ENCODE measurements around the gene LASP1. TPM values are rescaled to one million over a fixed set of nuclear protein-coding genes. Genes with fewer than 3 reads are reported as not detected.

The LASP1 gene
- polyA plus RNA-seq, 1 donor (not counting 4 experiments of a cell fraction or from before 2014, with no cell fraction given): 88.1 TPM

GRCh38 chr17:38915639-38915995 lies 45.8 kb downstream of the LASP1 start:
- H3K27ac ChIP-seq (ENCODE audit: control insufficient read depth, insufficient read depth, low read length): no peak overlapping the region
- H3K9me3 ChIP-seq (ENCODE audit: control insufficient read depth, low read depth, low read length): no peaks in the 10 kb centered on the region
- TF ChIP-seq EZH2 (IDR thresholded peaks at IDR 0.05; ENCODE audit: low read length) (no peak), CTCF (optimal IDR thresholded peaks at IDR 0.05 in 1 of 3, IDR thresholded peaks at IDR 0.05 in 1 of 3, conservative IDR thresholded peaks at IDR 0.05 in 1 of 3; ENCODE audit: extremely low read depth in 1 of 3, insufficient read depth in 2 of 3, low read length in 3 of 3) (no peak)
- no peaks in the 10 kb centered on the region for H3K9me1 ChIP-seq (ENCODE audit: control insufficient read depth, extremely low read depth, insufficient read depth, low read length)
- H3K27me3 ChIP-seq (ENCODE audit: control insufficient read depth, extremely low read depth, insufficient read depth, low read length): no peaks in the 10 kb centered on the region
- no peak overlapping the region for H3K4me3 ChIP-seq (ENCODE audit: control insufficient read depth in 2 of 3, extremely low read depth in 1 of 3, insufficient read depth in 2 of 3, low read depth in 1 of 3, low read length in 3 of 3)
- no peak overlapping the region for H2AFZ ChIP-seq (ENCODE audit: control insufficient read depth, low read length)
- dilution Hi-C loops (cut with MboI; ENCODE audit: extremely low pct_ligation_motif_present, low sequenced_read_pairs): no loop called here
- H3K36me3 ChIP-seq (ENCODE audit: control insufficient read depth in 2 of 2, extremely low read depth in 1 of 2, insufficient read depth in 2 of 2, low read length in 2 of 2): peaks cover 58 to 59% of the 10 kb centered on the region in 2 experiments
- no peak overlapping the region for H3K4me2 ChIP-seq (ENCODE audit: control insufficient read depth, extremely low read depth, insufficient read depth, low read depth, low read length)
- no peak for FAIRE-seq
- no peak overlapping the region for H3K9ac ChIP-seq (ENCODE audit: control insufficient read depth, extremely low read depth, insufficient read depth, low read length)
- no peak for DNase-seq (ENCODE audit: low read depth, low spot score)
- peaks cover 8% of the 10 kb centered on the region for H4K20me1 ChIP-seq (ENCODE audit: control insufficient read depth, extremely low read depth, insufficient read depth, low read length)
- H3K79me2 ChIP-seq (ENCODE audit: control insufficient read depth, insufficient read depth, low read length): peaks cover 18% of the 10 kb centered on the region
- H3K4me1 ChIP-seq (ENCODE audit: control insufficient read depth, extremely low read depth, insufficient read depth, low read length): no peaks in the 10 kb centered on the region

- dilution Hi-C loops (cut with MboI; ENCODE audit: extremely low pct_ligation_motif_present, low sequenced_read_pairs): no loop called here
- Histone ChIP-seq H3K4me2 (ENCODE audit: control insufficient read depth, extremely low read depth, insufficient read depth, low read depth, low read length) (no peak overlapping the region), H3K27me3 (ENCODE audit: control insufficient read depth, extremely low read depth, insufficient read depth, low read length) (no peaks in the 10 kb centered on the region), H3K4me1 (ENCODE audit: control insufficient read depth, extremely low read depth, insufficient read depth, low read length) (no peaks in the 10 kb centered on the region), H3K79me2 (ENCODE audit: control insufficient read depth, insufficient read depth, low read length) (peaks cover 9% of the 10 kb centered on the region), H4K20me1 (ENCODE audit: control insufficient read depth, extremely low read depth, insufficient read depth, low read length) (peaks cover 8% of the 10 kb centered on the region), H3K27ac (ENCODE audit: control insufficient read depth, insufficient read depth, low read length) (no peak overlapping the region), H3K9me1 (ENCODE audit: control insufficient read depth, extremely low read depth, insufficient read depth, low read length) (no peaks in the 10 kb centered on the region), H3K4me3 (ENCODE audit: control insufficient read depth in 2 of 3, extremely low read depth in 1 of 3, insufficient read depth in 2 of 3, low read depth in 1 of 3, low read length in 3 of 3) (no peak overlapping the region), H2AFZ (ENCODE audit: control insufficient read depth, low read length) (no peak overlapping the region), H3K36me3 (ENCODE audit: control insufficient read depth in 2 of 2, extremely low read depth in 1 of 2, insufficient read depth in 2 of 2, low read length in 2 of 2) (peaks cover 57 to 58% of the 10 kb centered on the region in 2 experiments), H3K9me3 (ENCODE audit: control insufficient read depth, low read depth, low read length) (no peaks in the 10 kb centered on the region), H3K9ac (ENCODE audit: control insufficient read depth, extremely low read depth, insufficient read depth, low read length) (no peak overlapping the region)
- DNase-seq (ENCODE audit: low read depth, low spot score) (no peak), FAIRE-seq (no peak)
- no peak for TF ChIP-seq EZH2 (IDR thresholded peaks at IDR 0.05; ENCODE audit: low read length)
- no peak for TF ChIP-seq CTCF (optimal IDR thresholded peaks at IDR 0.05 in 1 of 3, IDR thresholded peaks at IDR 0.05 in 1 of 3, conservative IDR thresholded peaks at IDR 0.05 in 1 of 3; ENCODE audit: extremely low read depth in 1 of 3, insufficient read depth in 2 of 3, low read length in 3 of 3)
These were observed 46.9 kb downstream of the LASP1 start for GRCh38 chr17:38916771-38917170.

Data from keratinocyte (primary cell).